ENCODE data around the gene ROPN1B. TPM values are rescaled to one million over a fixed set of nuclear protein-coding genes. Genes with fewer than 3 reads are reported as not detected.

The ROPN1B gene
- total and polyA plus RNA-seq, 2 experiments from 2014 or later = not detected

DNA sequence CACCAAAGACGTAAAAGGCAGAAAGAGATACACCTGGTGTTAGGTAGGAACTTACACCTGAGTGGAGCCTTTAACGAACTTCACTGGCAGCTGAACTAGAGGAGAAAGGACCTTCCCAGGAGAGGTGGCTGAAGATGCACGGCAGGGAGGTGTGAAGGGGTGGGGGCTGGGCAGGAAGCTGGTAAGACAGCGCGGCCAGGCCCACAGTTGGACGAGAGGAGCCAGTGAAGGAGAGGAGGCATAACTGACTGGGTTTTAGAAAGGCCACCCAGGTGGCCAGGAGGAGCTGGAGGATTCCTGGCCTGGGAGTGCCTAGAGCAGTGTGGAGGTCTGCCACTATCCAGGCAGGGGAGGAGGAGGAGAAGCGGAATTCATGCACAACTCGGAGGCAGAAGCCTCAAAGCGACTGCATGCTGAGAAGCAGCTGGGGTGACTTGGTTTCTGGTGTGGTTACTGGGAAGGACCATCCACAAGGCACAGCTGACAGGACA, 63.0 kb downstream of the ROPN1B start (continued):
- TF ChIP-seq, protein P1, sequence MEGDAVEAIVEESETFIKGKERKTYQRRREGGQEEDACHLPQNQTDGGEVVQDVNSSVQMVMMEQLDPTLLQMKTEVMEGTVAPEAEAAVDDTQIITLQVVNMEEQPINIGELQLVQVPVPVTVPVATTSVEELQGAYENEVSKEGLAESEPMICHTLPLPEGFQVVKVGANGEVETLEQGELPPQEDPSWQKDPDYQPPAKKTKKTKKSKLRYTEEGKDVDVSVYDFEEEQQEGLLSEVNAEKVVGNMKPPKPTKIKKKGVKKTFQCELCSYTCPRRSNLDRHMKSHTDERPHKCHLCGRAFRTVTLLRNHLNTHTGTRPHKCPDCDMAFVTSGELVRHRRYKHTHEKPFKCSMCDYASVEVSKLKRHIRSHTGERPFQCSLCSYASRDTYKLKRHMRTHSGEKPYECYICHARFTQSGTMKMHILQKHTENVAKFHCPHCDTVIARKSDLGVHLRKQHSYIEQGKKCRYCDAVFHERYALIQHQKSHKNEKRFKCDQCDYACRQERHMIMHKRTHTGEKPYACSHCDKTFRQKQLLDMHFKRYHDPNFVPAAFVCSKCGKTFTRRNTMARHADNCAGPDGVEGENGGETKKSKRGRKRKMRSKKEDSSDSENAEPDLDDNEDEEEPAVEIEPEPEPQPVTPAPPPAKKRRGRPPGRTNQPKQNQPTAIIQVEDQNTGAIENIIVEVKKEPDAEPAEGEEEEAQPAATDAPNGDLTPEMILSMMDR (conservative IDR thresholded peaks at IDR 0.05; ENCODE audit: low read depth in 2 of 2) = no peak
- TF ChIP-seq CREB1 (CRISPR knock-in tag; IDR thresholded peaks at IDR 0.05; ENCODE audit: low read depth) = no peak

Small RNA genes within 50 kb of the gene (small RNA-seq; reads per million reads assigned to genes)
- gene AC092903.1 (ENCODE audit: low replicate concordance) = not detected

Other genes with a start within 250 kb of the ROPN1B start
- 27.3 and 29.8 TPM in 2 replicates for gene SLC41A3, start 114.9 kb downstream of the ROPN1B start, total RNA-seq (2014; rRNA removed; shearing (Covaris generic))
- 12.1 and 13.4 TPM in 2 replicates for gene SLC41A3, start 114.9 kb downstream of the ROPN1B start, polyA plus RNA-seq (2016; fragmentation: Nextera tagmentation; extraction: Ambion mirVana)
- 0.82 and 1.3 TPM in 2 replicates for gene ALDH1L1, start 211.4 kb downstream of the ROPN1B start, total RNA-seq (2014; rRNA removed; shearing (Covaris generic))
- gene ALDH1L1, start 211.4 kb downstream of the ROPN1B start, polyA plus RNA-seq (2016; fragmentation: Nextera tagmentation; extraction: Ambion mirVana) = 0.89 and 1.0 TPM in 2 replicates

Measured in GM23338 (cell line).